ENCODE measurements around the gene SRSF3.

Gene SRSF3

GRCh38 chr6:36546920-36547645 lies 47.1 kb upstream of the SRSF3 start, which contains the start of gene STK38 (continued):
- TF ChIP-seq ZNF639 (tag by site-specific recombination; IDR thresholded peaks at IDR 0.05): no peak; the same call in 1 of the 2 replicates
- 0 out of 2 replicates have a peak, but pooled peaks have one; percentile 46 for TF ChIP-seq ZNF610 (tag by site-specific recombination; IDR thresholded peaks at IDR 0.05; ENCODE audit: borderline replicate concordance)
- TF ChIP-seq KLF17 (tag by site-specific recombination; IDR thresholded peaks at IDR 0.05): peak; percentile 63; the same call in 1 of the 2 replicates
- TF ChIP-seq SALL2 (tag by site-specific recombination; IDR thresholded peaks at IDR 0.05; ENCODE audit: borderline replicate concordance): no peak

GRCh38 chr6:36547646-36548400 lies 46.3 kb upstream of the SRSF3 start:
- H3K4me3 ChIP-seq (ENCODE audit: low read depth, low read length): no peak overlapping the region
- peaks cover 10% of the 10 kb centered on the region; the same call in 1 of the 2 replicates for H3K4me1 ChIP-seq (ENCODE audit: control insufficient read depth, insufficient read depth, low read length)
- ChIA-PET POLR2A (interaction anchor here (0.6 kb wide), 1 partner anchor 24 kb away, joined by 3 read pairs; no protein-coding TSS in a partner anchor), CTCF (no interaction called here)
- H3K9me3 ChIP-seq (ENCODE audit: control insufficient read depth, insufficient read depth, low read depth, low read length): no peaks in the 10 kb centered on the region
- peaks cover 4% of the 10 kb centered on the region in 2 experiments; a peak in 2 of 3 replicates for H3K36me3 ChIP-seq (ENCODE audit: control insufficient read depth in 2 of 2, insufficient read depth in 1 of 2, low read length in 2 of 2)
- peak overlapping the region; percentile 95; the same call in 1 of the 2 replicates for H3K27ac ChIP-seq (ENCODE audit: extremely low read depth, low read depth, low read length)
- no peak for TF ChIP-seq HIC1 (tag by site-specific recombination; IDR thresholded peaks at IDR 0.05)
- TF ChIP-seq ZNF140 (tag by site-specific recombination; IDR thresholded peaks at IDR 0.05): no peak
- peak; percentile 20; the same call in 1 of the 2 replicates for TF ChIP-seq WT1 (tag by site-specific recombination; IDR thresholded peaks at IDR 0.05)
- TF ChIP-seq ZNF843 (tag by site-specific recombination; IDR thresholded peaks at IDR 0.05): no peak
- TF ChIP-seq ZNF112 (tag by site-specific recombination; IDR thresholded peaks at IDR 0.05): no peak
- TF ChIP-seq ZNF704 (tag by site-specific recombination; IDR thresholded peaks at IDR 0.05): no peak
- no peak for TF ChIP-seq ZNF169 (tag by site-specific recombination; IDR thresholded peaks at IDR 0.05)
- no peak for TF ChIP-seq OSR2 (tag by site-specific recombination; IDR thresholded peaks at IDR 0.05)
- TF ChIP-seq ATF2 (tag by site-specific recombination; IDR thresholded peaks at IDR 0.05; ENCODE audit: low read depth): no peak
- no peak for TF ChIP-seq BCL6B (tag by site-specific recombination; IDR thresholded peaks at IDR 0.05)
- peak; percentile 51; the same call in 1 of the 2 replicates for TF ChIP-seq ZNF664 (tag by site-specific recombination; IDR thresholded peaks at IDR 0.05)
- TF ChIP-seq ZNF785 (tag by site-specific recombination; IDR thresholded peaks at IDR 0.05): no peak
- TF ChIP-seq ZNF677 (tag by site-specific recombination; IDR thresholded peaks at IDR 0.05): no peak
- TF ChIP-seq GLIS1 (tag by site-specific recombination; IDR thresholded peaks at IDR 0.05): 0 out of 2 replicates have a peak, but pooled peaks have one; percentile 7
- no peak for TF ChIP-seq ZNF404 (tag by site-specific recombination; IDR thresholded peaks at IDR 0.05)
- no peak for TF ChIP-seq ZBTB6 (tag by site-specific recombination; IDR thresholded peaks at IDR 0.05)
- no peak for TF ChIP-seq ZNF416 (tag by site-specific recombination; IDR thresholded peaks at IDR 0.05)
- TF ChIP-seq ZNF561 (tag by site-specific recombination; IDR thresholded peaks at IDR 0.05; ENCODE audit: borderline replicate concordance): no peak
- no peak for TF ChIP-seq ZEB2 (tag by site-specific recombination; IDR thresholded peaks at IDR 0.05)
- TF ChIP-seq ZNF792 (tag by site-specific recombination; IDR thresholded peaks at IDR 0.05): no peak
